Vagina (tissue), 2 donors: ENCODE results near the gene RALGPS2.

ENCODE experiments used
- CTCF ChIP-seq, 3 experiments: fragments of 450-650 bp in 2 of 3; fragments of 200-600 bp in 1 of 3; sonication (generic) in 1 of 3; IDR thresholded peaks; one replicate each; pipeline ENCODE4 v1.5.1; 2017 to 2019; ENCODE audit warnings: antibody characterized with exemption in 3 of 3, mild to moderate bottlenecking in 2 of 3, moderate library complexity in 2 of 3
- POLR2A ChIP-seq, 2 donors: fragments of 450-650 bp; IDR thresholded peaks; one replicate each; pipeline ENCODE4 v1.6.1; 2017; ENCODE audit warnings: antibody characterized with exemption in 2 of 2, mild to moderate bottlenecking in 2 of 2, moderate library complexity in 2 of 2

GRCh38 chr1:178849918-178850317 lies 124.9 kb downstream of the RALGPS2 start:
- TF ChIP-seq CTCF (IDR thresholded peaks at IDR 0.05) (no peak), POLR2A (IDR thresholded peaks at IDR 0.05) (no peak)
